Measurements from ENCODE around the gene RHOA. TPM values are rescaled to one million over a fixed set of nuclear protein-coding genes. Genes with fewer than 3 reads are reported as not detected.
"Not testable (repeated sequence)": the region's sequence is repeated elsewhere in the genome, so short reads cannot be mapped to it uniquely, and the experiment has no call there.

Gene RHOA
- total and polyA plus RNA-seq, 4 donors: 269 to 567 (median 432) TPM

- ATAC-seq (ENCODE audit: insufficient read depth, low FRiP score) (no peak), DNase-seq (no peak)
- no peak for TF ChIP-seq CTCF (IDR thresholded peaks at IDR 0.05; ENCODE audit: control extremely low read depth, extremely low read depth)
- WGBS, 2 donors: 18 to 40% methylated on average over 4 of the region's 4 CpGs
- Histone ChIP-seq H3K27ac (ENCODE audit: low read depth in 1 of 2, low read length in 1 of 2) (peak overlapping the region; percentile 41 to 100), H3K9me3 (ENCODE audit: control insufficient read depth in 4 of 4, insufficient read depth in 3 of 4, low read length in 3 of 4) (no peaks in the 10 kb centered on the region), H3K4me3 (peak overlapping the region; percentile 10), H3K9ac (ENCODE audit: insufficient read depth in 1 of 2, low read length in 2 of 2) (peak overlapping the region; percentile 52 to 72), H3K36me3 (ENCODE audit: control insufficient read depth in 4 of 4, insufficient read depth in 4 of 4, low read length in 4 of 4) (peaks cover 0 to 6% (median 3%) of the 10 kb centered on the region in 4 donors), H3K4me1 (ENCODE audit: control insufficient read depth in 5 of 5, insufficient read depth in 5 of 5, low read length in 5 of 5) (peaks cover 13 to 25% (median 19%) of the 10 kb centered on the region in 5 donors), H3K27me3 (ENCODE audit: control insufficient read depth in 3 of 3, insufficient read depth in 3 of 3, low read length in 2 of 3) (no peaks in the 10 kb centered on the region)
Observed at GRCh38 chr3:49410066-49410845, 1.5 kb downstream of the RHOA start.

DNA sequence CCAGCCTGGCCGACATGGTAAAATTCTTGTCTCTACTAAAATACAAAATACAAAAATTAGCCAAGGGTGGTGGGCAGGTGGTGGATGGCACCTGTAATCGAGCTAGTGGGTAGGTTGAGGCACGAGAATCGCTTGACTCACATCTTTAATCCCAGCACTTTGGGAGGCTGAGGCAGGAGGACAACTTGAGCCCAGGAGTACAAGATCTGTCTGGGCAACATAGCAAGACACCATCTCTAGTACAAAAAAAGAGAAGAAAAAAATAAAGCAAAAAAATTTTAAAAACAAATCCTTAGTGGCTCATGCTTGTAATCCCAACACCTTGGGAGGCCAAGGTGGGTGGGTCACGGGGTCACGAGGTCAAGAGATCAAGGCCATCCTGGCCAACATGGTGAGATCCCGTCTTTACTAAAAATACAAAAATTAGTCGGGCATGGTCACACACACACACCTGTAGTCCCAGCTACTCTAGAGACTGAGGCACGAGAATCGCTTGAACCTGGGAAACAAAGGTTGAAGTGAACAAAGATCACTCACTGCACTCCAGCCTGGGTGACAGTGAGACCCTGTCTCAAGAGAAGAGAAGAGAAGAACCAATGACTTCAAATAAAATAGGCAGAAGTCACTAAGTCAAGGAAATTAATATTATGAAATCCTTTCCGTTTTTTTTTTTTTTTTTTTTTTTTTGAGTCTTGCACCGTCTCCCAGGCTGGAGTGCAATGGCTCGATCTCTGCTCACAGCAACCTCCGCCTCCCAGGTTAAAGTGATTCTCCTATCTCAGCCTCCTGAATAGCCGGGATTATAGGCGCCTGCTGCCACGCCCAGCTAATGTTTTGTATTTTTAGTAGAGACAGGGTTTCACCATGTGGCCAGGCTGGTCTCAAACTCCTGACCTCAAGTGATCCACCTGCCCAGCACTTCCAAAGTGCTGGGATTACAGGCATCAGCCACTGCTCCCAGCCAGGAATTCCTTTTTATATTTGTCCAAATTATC, 4.9 kb downstream of the RHOA start:
- no peak for ATAC-seq (ENCODE audit: insufficient read depth, low FRiP score)
- WGBS, 2 donors: 48 to 51% methylated on average over 17 of the region's 17 CpGs
- peak overlapping the region in 1 of 2 donors; percentile 23 for H3K9ac ChIP-seq (ENCODE audit: insufficient read depth in 1 of 2, low read length in 2 of 2)
- peaks cover 6 to 18% (median 12%) of the 10 kb centered on the region in 5 donors for H3K4me1 ChIP-seq (ENCODE audit: control insufficient read depth in 5 of 5, insufficient read depth in 5 of 5, low read length in 5 of 5)
- no peaks in the 10 kb centered on the region for H3K9me3 ChIP-seq (ENCODE audit: control insufficient read depth in 4 of 4, insufficient read depth in 3 of 4, low read length in 3 of 4)
- no peak for TF ChIP-seq CTCF (IDR thresholded peaks at IDR 0.05; ENCODE audit: control extremely low read depth, extremely low read depth)
- no peak for DNase-seq
- peak overlapping the region in 1 of 2 donors; percentile 67 for H3K27ac ChIP-seq (ENCODE audit: low read depth in 1 of 2, low read length in 1 of 2)
- H3K36me3 ChIP-seq (ENCODE audit: control insufficient read depth in 4 of 4, insufficient read depth in 4 of 4, low read length in 4 of 4): peaks cover 0 to 4% (median 3%) of the 10 kb centered on the region in 4 donors
- no peaks in the 10 kb centered on the region for H3K27me3 ChIP-seq (ENCODE audit: control insufficient read depth in 3 of 3, insufficient read depth in 3 of 3, low read length in 2 of 3)
- H3K4me3 ChIP-seq: no peak overlapping the region

- H3K36me3 ChIP-seq (ENCODE audit: control insufficient read depth in 4 of 4, insufficient read depth in 4 of 4, low read length in 4 of 4); H3K27me3 ChIP-seq (ENCODE audit: control insufficient read depth in 3 of 3, insufficient read depth in 3 of 3, low read length in 2 of 3); H3K9ac ChIP-seq (ENCODE audit: insufficient read depth in 1 of 2, low read length in 2 of 2); ATAC-seq (ENCODE audit: insufficient read depth, low FRiP score); DNase-seq; H3K9me3 ChIP-seq (ENCODE audit: control insufficient read depth in 4 of 4, insufficient read depth in 3 of 4, low read length in 3 of 4); H3K4me3 ChIP-seq: not testable (repeated sequence)
- peak overlapping the region in 1 of 2 donors; percentile 63 for H3K27ac ChIP-seq (ENCODE audit: low read depth in 1 of 2, low read length in 1 of 2)
- H3K4me1 ChIP-seq (ENCODE audit: control insufficient read depth in 5 of 5, insufficient read depth in 5 of 5, low read length in 5 of 5): peaks cover 6 to 22% (median 12%) of the 10 kb centered on the region in 5 donors
- 45 to 61% methylated on average over 9 of the region's 9 CpGs for WGBS, 2 donors
Observed at GRCh38 chr3:49405570-49405969, 6.2 kb downstream of the RHOA start.

DNA sequence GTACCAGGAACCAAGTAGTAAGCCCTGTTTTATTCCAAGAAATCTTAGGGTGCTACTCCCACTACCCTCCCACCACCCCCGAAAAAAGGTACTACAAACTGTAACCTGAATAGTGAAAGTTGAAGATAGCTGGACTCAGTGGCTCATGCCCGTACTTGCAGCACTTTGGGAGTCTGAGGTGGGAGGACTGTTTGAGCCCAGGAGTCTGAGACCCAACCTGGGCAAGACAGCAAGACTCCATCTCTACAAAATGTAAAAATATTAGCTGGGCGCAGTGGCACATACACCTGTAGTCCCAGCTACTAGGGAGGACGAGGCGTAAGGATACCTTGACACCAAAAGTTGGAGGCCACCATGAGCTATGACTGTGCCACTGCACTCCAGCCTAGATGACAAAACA, 7.9 kb downstream of the RHOA start:
- no peaks in the 10 kb centered on the region for H3K27me3 ChIP-seq (ENCODE audit: control insufficient read depth in 3 of 3, insufficient read depth in 3 of 3, low read length in 2 of 3)
- 90 to 95% methylated on average over 5 of the region's 5 CpGs for WGBS, 2 donors
- no peak overlapping the region for H3K27ac ChIP-seq (ENCODE audit: low read depth in 1 of 2, low read length in 1 of 2)
- no peak overlapping the region for H3K9ac ChIP-seq (ENCODE audit: insufficient read depth in 1 of 2, low read length in 2 of 2)
- no peaks in the 10 kb centered on the region for H3K9me3 ChIP-seq (ENCODE audit: control insufficient read depth in 4 of 4, insufficient read depth in 3 of 4, low read length in 3 of 4)
- H3K4me3 ChIP-seq: no peak overlapping the region
- peaks cover 0 to 20% (median 3%) of the 10 kb centered on the region in 5 donors for H3K4me1 ChIP-seq (ENCODE audit: control insufficient read depth in 5 of 5, insufficient read depth in 5 of 5, low read length in 5 of 5)
- no peak for TF ChIP-seq CTCF (IDR thresholded peaks at IDR 0.05; ENCODE audit: control extremely low read depth, extremely low read depth)
- peaks cover 0 to 6% (median 2%) of the 10 kb centered on the region in 4 donors for H3K36me3 ChIP-seq (ENCODE audit: control insufficient read depth in 4 of 4, insufficient read depth in 4 of 4, low read length in 4 of 4)
- no peak for ATAC-seq (ENCODE audit: insufficient read depth, low FRiP score)
- DNase-seq: no peak

Data from lung (tissue), 12 donors.